ENCODE data around the gene RHOT2.

RHOT2 gene

GRCh38 chr16:671353-672131 lies 3.6 kb downstream of the RHOT2 start:
- no peak for DNase-seq

GRCh38 chr16:672371-672770 lies 4.4 kb downstream of the RHOT2 start:
- no peak for DNase-seq

DNA sequence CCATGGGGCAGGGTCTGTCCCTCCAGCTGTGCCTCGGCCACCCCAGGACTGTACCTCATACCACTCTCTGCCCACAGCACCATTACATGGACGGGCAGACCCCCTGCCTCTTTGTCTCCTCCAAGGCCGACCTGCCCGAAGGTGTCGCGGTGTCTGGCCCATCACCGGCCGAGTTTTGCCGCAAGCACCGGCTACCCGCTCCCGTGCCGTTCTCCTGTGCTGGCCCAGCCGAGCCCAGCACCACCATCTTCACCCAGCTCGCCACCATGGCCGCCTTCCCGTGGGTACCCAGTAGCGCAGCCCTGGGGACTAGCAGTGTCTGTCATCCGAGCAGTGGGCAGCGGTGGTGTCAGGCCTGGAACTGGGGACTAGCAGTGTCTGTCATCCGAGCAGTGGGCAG lies 4.9 kb downstream of the RHOT2 start:
- DNase-seq = no peak

DNA sequence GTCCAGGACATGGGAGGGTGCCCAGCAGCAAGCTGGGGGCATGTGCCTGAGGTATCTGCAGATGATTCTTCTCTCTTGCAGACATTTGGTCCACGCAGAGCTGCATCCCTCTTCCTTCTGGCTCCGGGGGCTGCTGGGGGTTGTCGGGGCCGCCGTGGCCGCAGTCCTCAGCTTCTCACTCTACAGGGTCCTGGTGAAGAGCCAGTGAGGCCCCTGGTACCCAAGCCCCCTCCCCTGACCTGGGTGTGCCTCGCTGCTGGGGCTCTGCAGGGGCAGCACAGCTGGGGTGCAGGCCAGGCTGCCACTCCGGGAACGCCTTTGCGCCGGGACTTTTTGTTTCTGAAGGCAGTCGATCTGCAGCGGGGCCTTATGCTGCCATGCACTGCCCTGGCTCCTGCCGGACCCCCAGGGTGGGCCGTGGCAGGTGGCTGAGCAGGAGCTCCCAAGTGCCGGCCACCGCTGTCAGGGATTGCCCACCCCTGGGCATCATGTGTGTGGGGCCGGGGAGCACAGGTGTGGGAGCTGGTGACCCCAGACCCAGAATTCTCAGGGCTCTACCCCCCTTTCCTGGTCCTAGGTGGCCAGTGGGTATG lies 5.6 kb downstream of the RHOT2 start:
- no peak for DNase-seq

DNA sequence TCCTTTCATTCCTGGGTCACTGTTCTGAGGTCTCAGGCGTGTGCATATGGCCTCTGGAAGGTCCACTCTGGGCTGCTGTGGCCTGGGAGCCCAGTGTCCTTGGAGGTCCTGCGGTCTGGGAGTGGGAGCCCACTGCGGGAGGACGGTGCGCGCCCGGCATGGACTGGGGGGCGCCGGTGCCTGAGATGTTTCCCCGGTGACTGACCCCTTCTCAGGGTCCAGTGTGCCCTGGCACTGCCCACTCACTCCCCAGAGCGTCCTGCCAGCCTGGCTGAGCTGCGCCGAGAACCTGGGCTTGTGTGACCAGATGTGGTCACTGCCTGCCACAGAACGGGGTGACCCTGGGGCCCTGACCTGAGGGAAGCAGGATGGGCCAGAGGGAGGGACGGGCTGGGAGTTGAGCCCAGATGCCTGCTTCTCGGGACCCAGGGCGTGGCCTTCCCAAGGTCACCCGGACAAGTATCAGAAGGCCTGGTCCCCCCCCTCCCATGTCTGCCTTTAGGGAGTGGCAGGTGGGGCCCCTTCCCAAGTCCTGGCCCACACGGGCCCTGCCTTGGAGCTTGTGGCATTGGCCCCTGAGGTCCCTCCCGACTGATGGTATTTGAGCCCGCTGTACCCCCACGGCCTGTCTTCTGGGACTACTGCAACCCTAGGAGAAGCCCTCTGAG lies 6.4 kb downstream of the RHOT2 start:
- DNase-seq = no peak

GRCh38 chr16:674968-675883 lies 7.3 kb downstream of the RHOT2 start, which contains the start of gene RHBDL1:
RHBDL1 (plus strand) TSS chr16:675671; CDS start chr16:675791, 120 bp downstream.
- no peak for DNase-seq

DNA sequence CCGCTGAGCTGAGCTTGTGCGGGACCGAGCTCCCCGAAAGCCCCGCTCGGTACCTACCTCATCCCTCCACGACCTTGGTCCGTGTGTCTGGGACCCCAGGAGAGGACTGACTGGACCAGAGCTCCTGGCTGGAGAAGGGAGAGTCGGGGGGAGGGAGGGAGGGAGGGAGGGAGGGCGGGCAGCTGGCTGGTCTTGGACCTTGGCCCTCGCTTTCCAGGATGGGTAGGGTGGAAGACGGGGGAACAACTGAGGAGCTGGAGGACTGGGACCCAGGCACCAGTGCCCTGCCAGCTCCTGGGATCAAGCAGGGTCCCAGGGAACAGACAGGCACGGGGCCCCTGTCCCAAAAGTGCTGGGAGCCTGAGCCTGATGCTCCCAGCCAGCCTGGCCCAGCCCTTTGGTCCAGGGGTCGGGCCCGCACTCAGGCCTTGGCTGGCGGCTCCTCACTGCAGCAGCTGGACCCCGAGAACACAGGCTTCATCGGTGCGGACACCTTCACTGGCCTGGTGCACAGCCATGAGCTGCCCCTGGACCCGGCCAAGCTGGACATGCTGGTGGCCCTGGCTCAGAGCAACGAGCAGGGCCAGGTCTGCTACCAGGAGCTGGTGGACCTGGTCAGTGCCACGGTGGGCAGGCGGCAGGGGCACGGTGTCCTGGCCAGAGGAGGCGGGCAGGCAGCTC lies 8.1 kb downstream of the RHOT2 start:
- DNase-seq = no peak

- no peak for DNase-seq
These were observed 8.6 kb downstream of the RHOT2 start for GRCh38 chr16:676565-676902.

DNA sequence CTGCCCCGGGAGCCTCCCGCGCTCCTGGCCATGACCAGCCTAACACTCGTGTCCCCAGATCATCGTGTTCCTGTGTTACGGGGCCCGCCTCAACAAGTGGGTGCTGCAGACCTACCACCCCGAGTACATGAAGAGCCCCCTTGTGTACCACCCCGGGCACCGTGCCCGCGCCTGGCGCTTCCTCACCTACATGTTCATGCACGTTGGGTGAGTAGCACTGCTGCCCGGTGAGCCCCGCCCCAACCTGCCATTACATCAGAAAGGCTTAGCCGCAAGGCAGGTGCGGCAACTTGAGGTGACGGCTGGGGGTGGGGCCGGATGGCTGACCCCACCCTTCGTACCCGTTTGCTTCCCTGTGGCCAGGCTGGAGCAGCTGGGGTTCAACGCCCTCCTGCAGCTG lies 9.0 kb downstream of the RHOT2 start:
- DNase-seq = peak; percentile 55

DNA sequence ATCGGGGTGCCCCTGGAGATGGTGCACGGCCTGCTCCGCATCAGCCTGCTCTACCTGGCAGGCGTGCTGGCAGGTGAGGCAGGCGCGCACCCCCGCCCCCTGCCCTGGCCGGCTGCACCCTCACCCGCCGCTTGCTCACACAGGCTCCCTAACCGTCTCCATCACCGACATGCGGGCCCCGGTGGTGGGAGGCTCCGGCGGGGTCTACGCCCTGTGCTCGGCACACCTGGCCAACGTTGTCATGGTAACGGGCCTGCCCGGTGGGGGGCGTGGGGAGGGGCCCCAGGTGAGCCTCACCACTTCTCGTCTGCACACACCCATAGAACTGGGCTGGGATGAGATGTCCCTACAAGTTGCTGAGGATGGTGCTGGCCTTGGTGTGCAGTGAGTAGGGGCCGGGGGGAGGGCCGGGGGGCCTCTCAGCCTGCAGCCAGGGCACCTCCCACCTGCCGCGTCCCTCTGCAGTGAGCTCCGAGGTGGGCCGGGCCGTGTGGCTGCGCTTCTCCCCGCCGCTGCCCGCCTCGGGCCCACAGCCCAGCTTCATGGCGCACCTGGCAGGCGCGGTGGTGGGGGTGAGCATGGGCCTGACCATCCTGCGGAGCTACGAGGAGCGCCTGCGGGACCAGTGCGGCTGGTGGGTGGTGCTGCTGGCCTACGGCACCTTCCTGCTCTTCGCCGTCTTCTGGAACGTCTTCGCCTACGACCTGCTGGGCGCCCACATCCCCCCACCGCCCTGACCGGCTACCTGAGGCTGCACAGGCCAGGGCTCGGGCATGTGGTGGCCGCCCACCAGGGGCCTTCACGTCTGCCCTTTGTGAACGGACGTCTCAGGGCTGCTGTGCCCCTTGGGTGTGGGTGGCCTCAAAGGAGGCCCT lies 9.6 kb downstream of the RHOT2 start:
- DNase-seq = no peak

GRCh38 chr16:678209-678857 lies 10.4 kb downstream of the RHOT2 start:
- DNase-seq = no peak

GRCh38 chr16:678858-679813 lies 11.2 kb downstream of the RHOT2 start:
- DNase-seq = peak; percentile 59

DNA sequence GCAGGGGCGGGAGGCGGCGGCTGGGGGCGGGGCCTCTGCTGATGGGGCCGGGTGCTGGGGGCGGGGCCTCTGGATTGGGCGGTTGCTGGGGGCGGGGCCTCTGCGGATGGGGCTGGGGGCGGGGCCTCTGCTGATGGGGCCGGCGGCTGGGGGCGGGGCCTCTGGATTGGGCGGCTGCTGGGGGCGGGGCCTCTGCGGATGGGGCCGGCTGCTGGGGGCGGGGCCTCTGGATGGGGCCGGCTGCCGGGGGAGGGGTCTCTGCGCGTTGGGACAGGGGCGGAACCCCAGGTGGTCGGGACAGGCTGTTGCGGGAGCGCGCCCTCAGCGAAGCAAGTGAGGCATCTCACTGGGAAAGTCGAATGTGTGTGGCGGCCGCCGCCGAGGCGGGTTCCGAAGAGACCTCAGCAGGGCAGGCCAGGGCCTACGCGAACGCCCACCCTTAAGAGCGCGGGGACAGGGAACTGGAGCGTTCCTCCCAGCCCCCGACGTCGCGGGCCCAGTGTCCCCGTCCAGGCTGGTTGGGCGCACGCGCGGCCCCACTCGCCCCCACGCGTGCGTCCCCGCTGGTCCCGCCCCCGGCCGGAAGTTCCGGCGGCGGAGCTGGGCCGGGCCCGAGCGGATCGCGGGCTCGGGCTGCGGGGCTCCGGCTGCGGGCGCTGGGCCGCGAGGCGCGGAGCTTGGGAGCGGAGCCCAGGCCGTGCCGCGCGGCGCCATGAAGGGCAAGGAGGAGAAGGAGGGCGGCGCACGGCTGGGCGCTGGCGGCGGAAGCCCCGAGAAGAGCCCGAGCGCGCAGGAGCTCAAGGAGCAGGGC lies 12.1 kb downstream of the RHOT2 start, which contains the start of gene STUB1:
Gene STUB1 (plus strand): TSS at position 597 of the 811 bp plus-strand sequence. CDS start 116 bp downstream, at position 713.
- DNase-seq = peak; percentile 90

DNA sequence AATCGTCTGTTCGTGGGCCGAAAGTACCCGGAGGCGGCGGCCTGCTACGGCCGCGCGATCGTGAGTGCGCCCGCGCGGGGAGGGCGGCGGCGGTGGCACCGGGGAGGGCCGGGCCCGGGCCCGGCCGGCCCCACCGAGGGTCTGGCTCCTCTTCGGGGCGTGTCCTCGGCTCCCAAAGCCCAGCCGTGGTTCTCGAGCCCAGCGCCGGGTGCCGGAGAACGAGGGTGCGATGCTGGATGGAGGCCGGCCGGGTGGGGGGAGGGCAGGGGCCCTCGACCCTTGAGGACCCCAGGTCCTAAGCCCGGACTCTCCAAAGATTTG lies 12.7 kb downstream of the RHOT2 start:
- DNase-seq = no peak

- DNase-seq = no peak
These were observed 13.2 kb downstream of the RHOT2 start for GRCh38 chr16:680967-681745.

- DNase-seq = no peak
These were observed 14.0 kb downstream of the RHOT2 start for GRCh38 chr16:681746-682427.
